ENCODE results near the gene XRN1.

Gene XRN1

GRCh38 chr3:142269767-142270166 lies 178.1 kb downstream of the XRN1 start:
- DNase-seq (ENCODE audit: low spot score) = no peak

- no peak for DNase-seq (ENCODE audit: low spot score)
These were observed 179.4 kb downstream of the XRN1 start for GRCh38 chr3:142268426-142268825.

- no peak for DNase-seq (ENCODE audit: low spot score)
These were observed 180.6 kb downstream of the XRN1 start for GRCh38 chr3:142267269-142267668.

GRCh38 chr3:142263112-142263511 lies 184.7 kb downstream of the XRN1 start:
- DNase-seq (ENCODE audit: low spot score) = no peak

- DNase-seq (ENCODE audit: low spot score) = no peak
These were observed 188.5 kb downstream of the XRN1 start for GRCh38 chr3:142259359-142259758.

GRCh38 chr3:142256712-142257333 lies 191.0 kb downstream of the XRN1 start:
- no peak for DNase-seq (ENCODE audit: low spot score)

Data from GM03348 (cell line).